Activated CD8-positive, alpha-beta T cell treated with anti-CD3 and anti-CD28 coated beads, Interleukin-2, amount 10 ng/mL, durations not matched to agents 7 days and 5 days (primary cell): ENCODE measurements around the gene COX6A2. TPM values are rescaled to one million over a fixed set of nuclear protein-coding genes. Genes with fewer than 3 reads are reported as not detected.
A peak's percentile ranks its signal among the peaks of the same experiment; 100 is the strongest.

Source experiments
- ATAC-seq: fragments of 150-1000 bp; cut with Tn5 transposase; one replicate; pipeline ENCODE4 v1.10.0; 2021; ENCODE audit warnings: moderate library complexity
- CTCF ChIA-PET: fragments of 350-600 bp; sonication (Branson Sonifier 250); formaldehyde crosslinking; loops from one replicate; lab custom pipeline; 2021; ENCODE audit warnings: antibody characterized with exemption; lab: Charles Lee
- POLR2A ChIA-PET: fragments of 350-600 bp; sonication (Branson Sonifier 250); formaldehyde crosslinking; loops from one replicate; lab custom pipeline; 2021; ENCODE audit warnings: antibody characterized with exemption; lab: Charles Lee
- DNase-seq: peaks from one replicate; pipeline ENCODE4 v3.0.0-alpha.2; 2020
- H3K27ac Mint-ChIP-seq: one replicate; pipeline ENCODE4 v1.8.0; 2021; ENCODE audit warnings: mild to moderate bottlenecking, mixed read lengths
- H3K27me3 Mint-ChIP-seq: one replicate; pipeline ENCODE4 v1.8.0; 2021; ENCODE audit warnings: low read depth, mixed read lengths
- H3K36me3 Mint-ChIP-seq: one replicate; pipeline ENCODE4 v1.8.0; 2021; ENCODE audit warnings: low read depth, mixed read lengths
- H3K4me1 Mint-ChIP-seq: one replicate; pipeline ENCODE4 v1.8.0; 2021; ENCODE audit warnings: low read depth, mixed read lengths
- H3K4me3 Mint-ChIP-seq: one replicate; pipeline ENCODE4 v1.8.0; 2021; ENCODE audit warnings: mild to moderate bottlenecking, mixed read lengths
- H3K9me3 Mint-ChIP-seq: one replicate; pipeline ENCODE4 v1.8.0; 2022; ENCODE audit warnings: mixed read lengths; ENCODE audit not compliant: insufficient read depth
- total RNA-seq, 2 experiments: library from RNA; stranded (reverse); gene quantifications; one replicate each; pipeline ENCODE4 v1.2.3, GENCODE V29; 2021

The COX6A2 gene
- total RNA-seq, 2 experiments from 2014 or later, result not detected

GRCh38 chr16:31403590-31404352 lies 24.4 kb downstream of the COX6A2 start:
- POLR2A ChIA-PET, result no interaction called here
- no peak overlapping the region for H3K4me3 Mint-ChIP-seq

GRCh38 chr16:31402687-31403086 lies 25.5 kb downstream of the COX6A2 start:
- Mint-ChIP-seq H3K36me3 (peaks cover 24% of the 10 kb centered on the region), H3K9me3 (peaks cover 12% of the 10 kb centered on the region), H3K27ac (peak overlapping the region; percentile 52), H3K27me3 (no peaks in the 10 kb centered on the region), H3K4me3 (no peak overlapping the region), H3K4me1 (peaks cover 64% of the 10 kb centered on the region)
- ATAC-seq, result no peak
- no peak for DNase-seq
- POLR2A ChIA-PET, result no interaction called here
- CTCF ChIA-PET, result interaction anchor here (0.6 to 1.7 kb wide), 3 partner anchors 20 to 42 kb away, joined by 3 to 5 read pairs (median 3); partner anchors contain the start of gene ZNF843

More at GRCh38 chr16:31403590-31404352, 24.4 kb downstream of the COX6A2 start:
- CTCF ChIA-PET, result interaction anchor here (1.7 kb wide), 1 partner anchor 39 kb away, joined by 5 read pairs; the partner anchor contains the start of gene ZNF843
- Mint-ChIP-seq H3K4me1 (peaks cover 60% of the 10 kb centered on the region), H3K27ac (no peak overlapping the region), H3K27me3 (no peaks in the 10 kb centered on the region), H3K36me3 (peaks cover 18% of the 10 kb centered on the region), H3K9me3 (peaks cover 8% of the 10 kb centered on the region)
- DNase-seq, result no peak
- no peak for ATAC-seq

GRCh38 chr16:31401436-31401835 lies 26.7 kb downstream of the COX6A2 start:
- Mint-ChIP-seq H3K4me1 (peaks cover 69% of the 10 kb centered on the region), H3K27ac (no peak overlapping the region), H3K36me3 (peaks cover 25% of the 10 kb centered on the region), H3K27me3 (no peaks in the 10 kb centered on the region), H3K4me3 (no peak overlapping the region), H3K9me3 (peaks cover 12% of the 10 kb centered on the region)
- POLR2A ChIA-PET, result no interaction called here
- ATAC-seq (no peak), DNase-seq (no peak)
- CTCF ChIA-PET, result no interaction called here

- Mint-ChIP-seq H3K4me1 (peaks cover 79% of the 10 kb centered on the region), H3K4me3 (peak overlapping the region; percentile 16), H3K9me3 (peaks cover 12% of the 10 kb centered on the region), H3K36me3 (peaks cover 25% of the 10 kb centered on the region), H3K27ac (peak overlapping the region; percentile 86), H3K27me3 (no peaks in the 10 kb centered on the region)
- ChIA-PET POLR2A (interaction anchor here (0.6 kb wide), 1 partner anchor 161 kb away, joined by 3 read pairs; no protein-coding TSS in a partner anchor), CTCF (interaction anchor here (1.3 kb wide), 1 partner anchor 18 kb away, joined by 3 read pairs; no protein-coding TSS in a partner anchor)
- ATAC-seq (peak; percentile 59), DNase-seq (peak; percentile 75)
These were observed 28.0 kb downstream of the COX6A2 start for GRCh38 chr16:31400191-31400590.

GRCh38 chr16:31397701-31398100 lies 30.5 kb downstream of the COX6A2 start:
- DNase-seq, result no peak
- H3K4me1 Mint-ChIP-seq, result peaks cover 69% of the 10 kb centered on the region
- ATAC-seq, result no peak
- no peaks in the 10 kb centered on the region for H3K27me3 Mint-ChIP-seq
- H3K9me3 Mint-ChIP-seq, result peaks cover 12% of the 10 kb centered on the region
- H3K27ac Mint-ChIP-seq, result peak overlapping the region; percentile 55
- CTCF ChIA-PET, result no interaction called here
- H3K4me3 Mint-ChIP-seq, result no peak overlapping the region
- POLR2A ChIA-PET, result no interaction called here
- peaks cover 25% of the 10 kb centered on the region for H3K36me3 Mint-ChIP-seq

GRCh38 chr16:31397096-31397660 lies 31.0 kb downstream of the COX6A2 start:
- Mint-ChIP-seq H3K36me3 (peaks cover 25% of the 10 kb centered on the region), H3K9me3 (peaks cover 12% of the 10 kb centered on the region), H3K4me3 (no peak overlapping the region), H3K27ac (no peak overlapping the region), H3K27me3 (no peaks in the 10 kb centered on the region), H3K4me1 (peaks cover 66% of the 10 kb centered on the region)
- DNase-seq (no peak), ATAC-seq (no peak)
- POLR2A ChIA-PET, result no interaction called here
- CTCF ChIA-PET, result interaction anchor here (1.9 kb wide), 1 partner anchor 14 kb away, joined by 10 read pairs; no protein-coding TSS in a partner anchor

GRCh38 chr16:31395647-31396046 lies 32.5 kb downstream of the COX6A2 start:
- ChIA-PET POLR2A (no interaction called here), CTCF (interaction anchor here (1.3 to 1.9 kb wide), 2 partner anchors 10 to 13 kb away, joined by 3 to 10 read pairs; no protein-coding TSS in a partner anchor)
- ATAC-seq (no peak), DNase-seq (no peak)
- Mint-ChIP-seq H3K4me1 (peaks cover 50% of the 10 kb centered on the region), H3K9me3 (peaks cover 12% of the 10 kb centered on the region), H3K4me3 (no peak overlapping the region), H3K27me3 (peaks cover 3% of the 10 kb centered on the region), H3K27ac (peak overlapping the region; percentile 57), H3K36me3 (peaks cover 25% of the 10 kb centered on the region)

- Mint-ChIP-seq H3K4me3 (no peak within 1 kb of the TSS), H3K36me3 (peaks cover 4% of the 10 kb centered on the region), H3K27ac (no peak within 1 kb of the TSS), H3K4me1 (peaks cover 28% of the 10 kb centered on the region), H3K27me3 (peaks cover 14% of the 10 kb centered on the region), H3K9me3 (no peaks in the 10 kb centered on the region)
- DNase-seq (no peak), ATAC-seq (no peak)
- ChIA-PET CTCF (interaction anchor here (1.5 kb wide), 1 partner anchor 10 kb away, joined by 5 read pairs; no protein-coding TSS in a partner anchor), POLR2A (no interaction called here)
These were observed 35.1 kb downstream of the COX6A2 start, which contains the start of gene ITGAD for GRCh38 chr16:31393056-31393455. Gene ITGAD, plus strand, starts transcription at chr16:31393335. Its CDS starts 26 bp downstream, at chr16:31393361.

- H3K4me3 Mint-ChIP-seq, result no peak overlapping the region
- peaks cover 22% of the 10 kb centered on the region for H3K27me3 Mint-ChIP-seq
- CTCF ChIA-PET, result interaction anchor here (0.6 to 1.0 kb wide), 3 partner anchors 8 to 85 kb away, joined by 3 read pairs; no protein-coding TSS in a partner anchor
- H3K4me1 Mint-ChIP-seq, result peaks cover 27% of the 10 kb centered on the region
- no peaks in the 10 kb centered on the region for H3K36me3 Mint-ChIP-seq
- H3K9me3 Mint-ChIP-seq, result no peaks in the 10 kb centered on the region
- no peak for DNase-seq
- ATAC-seq, result no peak
- no peak overlapping the region for H3K27ac Mint-ChIP-seq
- POLR2A ChIA-PET, result interaction anchor here (0.6 kb wide), 1 partner anchor 25 kb away, joined by 3 read pairs; no protein-coding TSS in a partner anchor
These were observed 37.6 kb downstream of the COX6A2 start for GRCh38 chr16:31390504-31391041.

GRCh38 chr16:31388535-31388934 lies 39.6 kb downstream of the COX6A2 start:
- H3K9me3 Mint-ChIP-seq, result no peaks in the 10 kb centered on the region
- CTCF ChIA-PET, result no interaction called here

GRCh38 chr16:31386157-31386984 lies 41.8 kb downstream of the COX6A2 start:
- peaks cover 22% of the 10 kb centered on the region for H3K27me3 Mint-ChIP-seq
- H3K27ac Mint-ChIP-seq, result no peak overlapping the region
- no peaks in the 10 kb centered on the region for H3K9me3 Mint-ChIP-seq
- peaks cover 7% of the 10 kb centered on the region for H3K36me3 Mint-ChIP-seq
- POLR2A ChIA-PET, result interaction anchor here (0.7 to 1.6 kb wide), 3 partner anchors 19 to 207 kb away, joined by 3 read pairs; partner anchors contain the start of gene FUS
- ATAC-seq, result peak; percentile 27
- peaks cover 37% of the 10 kb centered on the region for H3K4me1 Mint-ChIP-seq
- CTCF ChIA-PET, result interaction anchor here (0.7 to 2.2 kb wide), 7 partner anchors 9 to 482 kb away, joined by 3 to 7 read pairs (median 4); partner anchors contain the start of gene ZNF843
- no peak overlapping the region for H3K4me3 Mint-ChIP-seq
- no peak for DNase-seq

More at GRCh38 chr16:31388535-31388934, 39.6 kb downstream of the COX6A2 start:
- Mint-ChIP-seq H3K27me3 (peaks cover 22% of the 10 kb centered on the region), H3K4me1 (peaks cover 33% of the 10 kb centered on the region), H3K27ac (no peak overlapping the region), H3K4me3 (no peak overlapping the region), H3K36me3 (no peaks in the 10 kb centered on the region)
- ATAC-seq, result no peak
- DNase-seq, result no peak
- POLR2A ChIA-PET, result no interaction called here
